IMR-90 (cell line): ENCODE data around the gene MAPK13. TPM values are rescaled to one million over a fixed set of nuclear protein-coding genes. Genes with fewer than 3 reads are reported as not detected.

ENCODE experiments used
- ATAC-seq: fragments of 200-7000 bp; cut with Tn5 transposase; 2 replicates; pipeline ENCODE4 v1.9.1; 2020; ENCODE audit warnings: low read depth, mild to moderate bottlenecking, moderate library complexity
- BruUV-seq: library from RNA; stranded (reverse); fragments of 400-500 nt; replicated peaks from 2 replicates; lab custom pipeline; 2021; lab: Mats Ljungman, UMichigan
- CTCF ChIA-PET: fragments of 300-600 bp; formaldehyde crosslinking; extraction: SDS; loops from one replicate; lab custom pipeline; 2021; ENCODE audit warnings: antibody characterized with exemption; lab: Yijun Ruan, JAX
- POLR2A ChIA-PET: fragments of 300-600 bp; sonication (Branson Sonifier 250); formaldehyde crosslinking; loops from one replicate; lab custom pipeline; 2022; ENCODE audit warnings: antibody characterized with exemption; ENCODE audit not compliant: unreplicated experiment; lab: Charles Lee
- DNase-seq: peaks from one replicate; pipeline ENCODE4 v3.0.0; 2013
- H2AFZ ChIP-seq: replicated peaks from 2 replicates; pipeline ENCODE3; 2013; ENCODE audit warnings: low read length, mild to moderate bottlenecking; ENCODE audit not compliant: poor library complexity
- H2AK5ac ChIP-seq: 2 replicates; pipeline ENCODE4 v1.6.1; 2013; ENCODE audit warnings: low read depth, low read length, inconsistent platforms
- H2AK9ac ChIP-seq: replicated peaks from 2 replicates; pipeline ENCODE3; 2013; ENCODE audit warnings: mild to moderate bottlenecking, low read depth, low read length, moderate library complexity; ENCODE audit not compliant: poor library complexity
- H2BK120ac ChIP-seq: 2 replicates; pipeline ENCODE4 v1.6.1; 2013; ENCODE audit warnings: low read depth, low read length, inconsistent platforms
- H2BK15ac ChIP-seq: 3 replicates; pipeline ENCODE4 v1.6.1; 2013; ENCODE audit warnings: low read depth, low read length, inconsistent platforms
- H2BK20ac ChIP-seq: 2 replicates; pipeline ENCODE4 v1.6.1; 2013; ENCODE audit warnings: low read depth, mild to moderate bottlenecking, inconsistent platforms, low read length, moderate library complexity
- H2BK5ac ChIP-seq: 2 replicates; pipeline ENCODE4 v1.6.1; 2013; ENCODE audit warnings: mild to moderate bottlenecking, low read depth, low read length, inconsistent platforms; ENCODE audit not compliant: poor library complexity, severe bottlenecking
- H3K14ac ChIP-seq: replicated peaks from 2 replicates; pipeline ENCODE4 v1.6.1; 2013; ENCODE audit warnings: low read depth, low read length, inconsistent platforms
- H3K18ac ChIP-seq: 2 replicates; pipeline ENCODE4 v1.6.1; 2013; ENCODE audit warnings: low read depth, low read length, control low read depth
- H3K23ac ChIP-seq: 2 replicates; pipeline ENCODE4 v1.6.1; 2013; ENCODE audit warnings: low read depth, low read length, inconsistent platforms
- H3K27ac ChIP-seq: 2 replicates; pipeline ENCODE4 v1.5.1; 2013; ENCODE audit warnings: mild to moderate bottlenecking, control low read depth, low read length; ENCODE audit not compliant: insufficient read depth
- H3K27me3 ChIP-seq: 2 replicates; pipeline ENCODE4 v1.6.1; 2013; ENCODE audit warnings: low read length; ENCODE audit not compliant: control insufficient read depth, insufficient read depth
- H3K36me3 ChIP-seq: 2 replicates; pipeline ENCODE4 v1.6.1; 2013; ENCODE audit warnings: low read length, mixed read lengths; ENCODE audit not compliant: control insufficient read depth, insufficient read depth
- H3K4ac ChIP-seq: 2 replicates; pipeline ENCODE4 v1.6.1; 2013; ENCODE audit warnings: low read depth, low read length, inconsistent platforms
- H3K4me1 ChIP-seq: 2 replicates; pipeline ENCODE4 v1.6.1; 2013; ENCODE audit warnings: low read length, mixed read lengths; ENCODE audit not compliant: control insufficient read depth, insufficient read depth
- H3K4me2 ChIP-seq: 2 replicates; pipeline ENCODE4 v1.6.1; 2013; ENCODE audit warnings: low read depth, mild to moderate bottlenecking, control low read depth, low read length, moderate library complexity
- H3K4me3 ChIP-seq: 2 replicates; pipeline ENCODE4 v1.5.1; 2013; ENCODE audit warnings: low read depth, mild to moderate bottlenecking, control low read depth, low read length, moderate library complexity; ENCODE audit not compliant: insufficient read depth
- H3K56ac ChIP-seq: 2 replicates; pipeline ENCODE4 v1.6.1; 2013; ENCODE audit warnings: low read length, inconsistent platforms; ENCODE audit not compliant: insufficient read depth; ENCODE audit errors: extremely low read depth
- H3K79me1 ChIP-seq, 2 experiments: 2 replicates each; pipeline ENCODE4 v1.6.1; 2013; ENCODE audit warnings: low read length in 2 of 2, inconsistent platforms in 1 of 2, low read depth in 1 of 2
- H3K9ac ChIP-seq: 2 replicates; pipeline ENCODE4 v1.6.1; 2013; ENCODE audit warnings: low read depth, low read length, control low read depth
- H3K9me1 ChIP-seq: 2 replicates; pipeline ENCODE4 v1.6.1; 2013; ENCODE audit warnings: low read length, inconsistent platforms; ENCODE audit not compliant: insufficient read depth
- H3K9me3 ChIP-seq: 2 replicates; pipeline ENCODE4 v1.6.1; 2013; ENCODE audit warnings: low read length; ENCODE audit not compliant: control insufficient read depth, insufficient read depth
- H4K20me1 ChIP-seq: 2 replicates; pipeline ENCODE4 v1.6.1; 2013; ENCODE audit warnings: low read length, inconsistent platforms; ENCODE audit not compliant: insufficient read depth
- H4K5ac ChIP-seq: 2 replicates; pipeline ENCODE4 v1.6.1; 2013; ENCODE audit warnings: mild to moderate bottlenecking, low read depth, low read length, control low read depth
- H4K8ac ChIP-seq, 2 experiments: 2 replicates each; pipeline ENCODE4 v1.6.1; 2013; ENCODE audit warnings: low read depth in 2 of 2, low read length in 2 of 2, control low read depth in 1 of 2, inconsistent platforms in 1 of 2
- H4K91ac ChIP-seq: 2 replicates; pipeline ENCODE4 v1.6.1; 2013; ENCODE audit warnings: low read depth, low read length, inconsistent platforms; ENCODE audit not compliant: insufficient read depth
- BHLHE40 ChIP-seq: fragments of 150-350 bp; IDR thresholded peaks from 2 replicates; pipeline ENCODE4 v1.6.1; 2016; ENCODE audit warnings: mild to moderate bottlenecking, low read depth, low read length
- CEBPB ChIP-seq: IDR thresholded peaks from 2 replicates; pipeline ENCODE4 v1.6.1; 2012; ENCODE audit warnings: low read depth, low read length, improper control_type of control experiment
- CHD1 ChIP-seq: IDR thresholded peaks from 2 replicates; pipeline ENCODE4 v1.6.1; 2012; ENCODE audit warnings: low read depth, low read length, improper control_type of control experiment
- CTCF ChIP-seq: conservative IDR thresholded peaks from 2 replicates; pipeline ENCODE4 v1.5.1; 2012; ENCODE audit warnings: mild to moderate bottlenecking, low read depth, low read length, improper control_type of control experiment
- ELK1 ChIP-seq: fragments of 150-350 bp; IDR thresholded peaks from 2 replicates; pipeline ENCODE4 v1.6.1; 2016; ENCODE audit warnings: low read depth, mild to moderate bottlenecking, low read length, moderate library complexity, borderline replicate concordance
- FOS ChIP-seq: fragments of 150-350 bp; IDR thresholded peaks from 2 replicates; pipeline ENCODE4 v1.6.1; 2016; ENCODE audit warnings: low read depth, low read length
- MAFK ChIP-seq: IDR thresholded peaks from 2 replicates; pipeline ENCODE4 v1.6.1; 2012; ENCODE audit warnings: low read depth, low read length, improper control_type of control experiment
- MAZ ChIP-seq: IDR thresholded peaks from 2 replicates; pipeline ENCODE4 v1.6.1; 2012; ENCODE audit warnings: low read depth, mild to moderate bottlenecking, low read length, improper control_type of control experiment, moderate library complexity, borderline replicate concordance
- MXI1 ChIP-seq: IDR thresholded peaks from 2 replicates; pipeline ENCODE4 v1.6.1; 2012; ENCODE audit warnings: low read depth, mild to moderate bottlenecking, low read length, moderate library complexity, borderline replicate concordance
- NFE2L2 ChIP-seq: fragments of 150-350 bp; IDR thresholded peaks from 2 replicates; pipeline ENCODE4 v1.6.1; 2016; ENCODE audit warnings: low read depth, mild to moderate bottlenecking, low read length
- POLR2A ChIP-seq: IDR thresholded peaks from 2 replicates; pipeline ENCODE4 v1.6.1; 2012; ENCODE audit warnings: mild to moderate bottlenecking, low read depth, low read length
- RAD21 ChIP-seq: IDR thresholded peaks from 2 replicates; pipeline ENCODE4 v1.6.1; 2012; ENCODE audit warnings: low read length, improper control_type of control experiment
- RCOR1 ChIP-seq: IDR thresholded peaks from 2 replicates; pipeline ENCODE4 v1.6.1; 2012; ENCODE audit warnings: mild to moderate bottlenecking, low read length, improper control_type of control experiment; ENCODE audit not compliant: insufficient replicate concordance
- RFX5 ChIP-seq: IDR thresholded peaks from 2 replicates; pipeline ENCODE4 v1.8.0; 2012; ENCODE audit warnings: low read depth, mild to moderate bottlenecking, low read length, moderate library complexity
- SMC3 ChIP-seq: fragments of 150-350 bp; IDR thresholded peaks from 2 replicates; pipeline ENCODE4 v1.6.1; 2016; ENCODE audit warnings: low read depth, mild to moderate bottlenecking, antibody characterized with exemption, low read length, moderate library complexity
- USF2 ChIP-seq: fragments of 150-350 bp; IDR thresholded peaks from 2 replicates; pipeline ENCODE4 v1.6.1; 2017; ENCODE audit warnings: mild to moderate bottlenecking, antibody characterized with exemption, low read length, low read depth
- WGBS, 2 experiments: methylation state at CpG; one replicate each; pipeline versions ENCODE4 v1.1.5 to v1.1.7; 2013; ENCODE audit warnings: missing lambda C conversion rate in 2 of 2; ENCODE audit not compliant: insufficient read length in 1 of 2; ENCODE audit errors: extremely low coverage in 2 of 2; 5-methylcytosine and 5-hydroxymethylcytosine counted together
- dilution Hi-C: fragments of 300-500 bp; cut with HindIII; formaldehyde crosslinking; loops from one replicate; pipeline ENCODE4 v1.14.3; 2018; ENCODE audit warnings: low sequenced_read_pairs; ENCODE audit not compliant: unreplicated experiment
- in situ Hi-C: fragments of 300-500 bp; cut with MboI; formaldehyde crosslinking; loops from 3 replicates; pipeline ENCODE4 v1.14.3; 2019; ENCODE audit warnings: low sequenced_read_pairs, inconsistent platforms, mixed read lengths
- intact Hi-C: fragments of 100-400 bp; cut with micrococcal nuclease; formaldehyde crosslinking; loops from 2 replicates; pipeline ENCODE4 v1.10.0; 2022
- polyA plus RNA-seq, 3 experiments: library from polyadenylated mRNA; depleted of rRNA; stranded (reverse); fragments of >200 nt; gene quantifications; 2 replicates each; pipeline ENCODE4 v1.2.3, GENCODE V29; 2012; ENCODE audit warnings: low replicate concordance in 1 of 3
- total RNA-seq: library from RNA; depleted of rRNA; stranded (reverse); fragments of >200 nt; gene quantifications from 2 replicates; pipeline ENCODE4 v1.2.3, GENCODE V29; 2012

MAPK13 gene
- total and polyA plus RNA-seq, 2 of the 4 experiments (the other 2 are of a cell fraction) = 2.0 to 2.9 TPM

- Histone ChIP-seq H2AK5ac (no peak overlapping the region), H3K4me1 (no peaks in the 10 kb centered on the region), H4K5ac (no peak overlapping the region), H2BK15ac (no peak overlapping the region), H4K91ac (no peak overlapping the region), H2BK120ac (no peak overlapping the region), H3K27ac (no peak overlapping the region), H2BK5ac (no peak overlapping the region), H3K9ac (no peak overlapping the region), H4K8ac (no peak overlapping the region), H2AK9ac (no peak overlapping the region), H3K4me3 (no peak overlapping the region), H3K9me1 (no peaks in the 10 kb centered on the region), H2BK20ac (no peak overlapping the region), H3K27me3 (peaks cover 3% of the 10 kb centered on the region), H3K9me3 (peaks cover 3% of the 10 kb centered on the region), H3K36me3 (no peaks in the 10 kb centered on the region), H3K18ac (no peak overlapping the region), H2AFZ (no peak overlapping the region), H3K14ac (no peak overlapping the region), H3K4me2 (no peak overlapping the region), H3K56ac (no peak overlapping the region), H3K23ac (no peak overlapping the region), H3K79me1 (no peaks in the 10 kb centered on the region), H4K20me1 (no peaks in the 10 kb centered on the region), H3K4ac (no peak overlapping the region)
- no TSS peak for BruUV-seq
- ChIA-PET POLR2A (no interaction called here), CTCF (no interaction called here)
- DNase-seq (no peak), ATAC-seq (no peak)
- dilution Hi-C loops = no loop called here
- in situ Hi-C loops = no loop called here
- intact Hi-C loops = no loop called here
- WGBS, 2 experiments = no CpG with 5 or more reads among the region's 2 CpGs
- TF ChIP-seq SMC3 (no peak), RCOR1 (no peak), USF2 (no peak), CTCF (no peak), MAFK (no peak), POLR2A (no peak), NFE2L2 (no peak), MXI1 (no peak), CEBPB (no peak), CHD1 (no peak), RFX5 (no peak), ELK1 (no peak), FOS (no peak), MAZ (no peak), RAD21 (no peak), BHLHE40 (no peak)
Measured at GRCh38 chr6:36186199-36186598, 55.9 kb downstream of the MAPK13 start.
